ENCODE data around the gene B4GALT5. TPM values are rescaled to one million over a fixed set of nuclear protein-coding genes. Genes with fewer than 3 reads are reported as not detected.
A peak's percentile ranks its signal among the peaks of the same experiment; 100 is the strongest.

Gene B4GALT5
- polyA plus RNA-seq, 3 donors: 2.4 to 18.3 (median 2.7) TPM

DNA sequence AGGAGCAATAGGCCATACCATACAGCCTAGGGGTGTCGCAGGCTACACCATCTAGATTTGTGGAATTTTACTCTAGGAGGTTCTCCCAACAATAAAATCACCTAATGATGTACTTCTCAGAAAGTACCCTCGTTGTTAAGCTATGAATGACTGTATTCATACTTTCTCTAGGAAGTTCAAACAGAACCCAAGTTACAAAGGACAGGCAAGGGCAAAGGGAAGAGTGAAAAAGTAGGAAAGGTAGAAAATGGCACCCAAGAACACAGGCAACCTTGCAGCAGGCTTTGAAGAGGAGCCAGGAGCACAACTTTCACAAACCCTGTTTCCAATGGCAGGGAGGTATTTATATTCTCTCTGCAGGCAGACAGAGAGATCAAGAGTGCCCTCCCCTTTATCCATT is 67.2 kb downstream of the B4GALT5 start:
- Histone ChIP-seq H3K4me2 (replicated peaks; ENCODE audit: extremely low read depth, low read length, poor library complexity, severe bottlenecking) (no peak overlapping the region), H3K4me1 (ENCODE audit: control insufficient read depth in 1 of 2, insufficient read depth in 2 of 2, low read length in 2 of 2) (no peaks in the 10 kb centered on the region), H3K27ac (ENCODE audit: low read depth in 1 of 2, low read length in 2 of 2) (no peak overlapping the region), H3K9me3 (replicated peaks in 1 of 2; ENCODE audit: control insufficient read depth in 1 of 2, insufficient read depth in 1 of 2, low read length in 2 of 2) (no peaks in the 10 kb centered on the region), H4K20me1 (ENCODE audit: insufficient read depth, low read length) (peaks cover 18% of the 10 kb centered on the region), H3K4me3 (replicated peaks in 1 of 3; ENCODE audit: low read depth in 2 of 3, low read length in 3 of 3) (no peak overlapping the region), H3K9ac (ENCODE audit: insufficient read depth, low read length, poor library complexity, severe bottlenecking) (no peak overlapping the region), H3K79me2 (ENCODE audit: insufficient read depth, low read length) (peaks cover 41% of the 10 kb centered on the region), H2AFZ (ENCODE audit: insufficient read depth, low read depth, low read length, poor library complexity, severe bottlenecking) (no peak overlapping the region), H3K27me3 (ENCODE audit: control insufficient read depth in 2 of 2, insufficient read depth in 2 of 2, low read length in 2 of 2) (no peaks in the 10 kb centered on the region), H3K36me3 (replicated peaks in 1 of 2; ENCODE audit: control insufficient read depth in 1 of 2, insufficient read depth in 2 of 2, low read length in 2 of 2) (peaks cover 80 to 93% of the 10 kb centered on the region in 2 donors)
- H3K27ac Mint-ChIP-seq: peak overlapping the region in 2 of 7 donors; percentile 13 to 17
- H3K4me1 Mint-ChIP-seq: no peaks in the 10 kb centered on the region
- H3K4me3 Mint-ChIP-seq: no peak overlapping the region
- H3K27me3 Mint-ChIP-seq (ENCODE audit: low read depth in 3 of 3): no peaks in the 10 kb centered on the region
- H3K9me3 Mint-ChIP-seq: no peaks in the 10 kb centered on the region
- TF ChIP-seq, protein P1, sequence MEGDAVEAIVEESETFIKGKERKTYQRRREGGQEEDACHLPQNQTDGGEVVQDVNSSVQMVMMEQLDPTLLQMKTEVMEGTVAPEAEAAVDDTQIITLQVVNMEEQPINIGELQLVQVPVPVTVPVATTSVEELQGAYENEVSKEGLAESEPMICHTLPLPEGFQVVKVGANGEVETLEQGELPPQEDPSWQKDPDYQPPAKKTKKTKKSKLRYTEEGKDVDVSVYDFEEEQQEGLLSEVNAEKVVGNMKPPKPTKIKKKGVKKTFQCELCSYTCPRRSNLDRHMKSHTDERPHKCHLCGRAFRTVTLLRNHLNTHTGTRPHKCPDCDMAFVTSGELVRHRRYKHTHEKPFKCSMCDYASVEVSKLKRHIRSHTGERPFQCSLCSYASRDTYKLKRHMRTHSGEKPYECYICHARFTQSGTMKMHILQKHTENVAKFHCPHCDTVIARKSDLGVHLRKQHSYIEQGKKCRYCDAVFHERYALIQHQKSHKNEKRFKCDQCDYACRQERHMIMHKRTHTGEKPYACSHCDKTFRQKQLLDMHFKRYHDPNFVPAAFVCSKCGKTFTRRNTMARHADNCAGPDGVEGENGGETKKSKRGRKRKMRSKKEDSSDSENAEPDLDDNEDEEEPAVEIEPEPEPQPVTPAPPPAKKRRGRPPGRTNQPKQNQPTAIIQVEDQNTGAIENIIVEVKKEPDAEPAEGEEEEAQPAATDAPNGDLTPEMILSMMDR (IDR thresholded peaks at IDR 0.05): no peak
- H3K36me3 Mint-ChIP-seq: peaks cover 67 to 90% of the 10 kb centered on the region in 2 donors
- no CpG with 5 or more reads among the region's 2 CpGs for WGBS (ENCODE audit: insufficient coverage)
- no peak for DNase-seq
- intact Hi-C loops (cut with micrococcal nuclease): no loop called here

GRCh38 chr20:49646126-49646525 is 67.6 kb downstream of the B4GALT5 start:
- Histone ChIP-seq H3K79me2 (ENCODE audit: insufficient read depth, low read length) (peaks cover 39% of the 10 kb centered on the region), H3K9ac (ENCODE audit: insufficient read depth, low read length, poor library complexity, severe bottlenecking) (no peak overlapping the region), H4K20me1 (ENCODE audit: insufficient read depth, low read length) (peaks cover 21% of the 10 kb centered on the region), H3K27me3 (ENCODE audit: control insufficient read depth in 2 of 2, insufficient read depth in 2 of 2, low read length in 2 of 2) (no peaks in the 10 kb centered on the region), H3K36me3 (replicated peaks in 1 of 2; ENCODE audit: control insufficient read depth in 1 of 2, insufficient read depth in 2 of 2, low read length in 2 of 2) (peaks cover 84 to 96% of the 10 kb centered on the region in 2 donors), H2AFZ (ENCODE audit: insufficient read depth, low read depth, low read length, poor library complexity, severe bottlenecking) (no peak overlapping the region), H3K4me2 (replicated peaks; ENCODE audit: extremely low read depth, low read length, poor library complexity, severe bottlenecking) (no peak overlapping the region), H3K4me3 (replicated peaks in 1 of 3; ENCODE audit: low read depth in 2 of 3, low read length in 3 of 3) (no peak overlapping the region), H3K27ac (ENCODE audit: low read depth in 1 of 2, low read length in 2 of 2) (no peak overlapping the region), H3K9me3 (replicated peaks in 1 of 2; ENCODE audit: control insufficient read depth in 1 of 2, insufficient read depth in 1 of 2, low read length in 2 of 2) (no peaks in the 10 kb centered on the region), H3K4me1 (ENCODE audit: control insufficient read depth in 1 of 2, insufficient read depth in 2 of 2, low read length in 2 of 2) (no peaks in the 10 kb centered on the region)
- Mint-ChIP-seq H3K27me3 (ENCODE audit: low read depth in 3 of 3) (no peaks in the 10 kb centered on the region), H3K4me1 (no peaks in the 10 kb centered on the region), H3K4me3 (no peak overlapping the region), H3K36me3 (peaks cover 71 to 90% of the 10 kb centered on the region in 2 donors), H3K27ac (peak overlapping the region in 2 of 7 donors; percentile 17 to 41), H3K9me3 (no peaks in the 10 kb centered on the region)
- intact Hi-C loops (cut with micrococcal nuclease): no loop called here
- no peak for DNase-seq
- WGBS (ENCODE audit: insufficient coverage): 88% methylated on average over 3 of the region's 3 CpGs
- TF ChIP-seq, protein P1 (IDR thresholded peaks at IDR 0.05): no peak

All from CD14-positive monocyte (primary cell).